Muscle of arm (tissue), 12 donors: ENCODE results near the gene ESPNL. TPM values are rescaled to one million over a fixed set of nuclear protein-coding genes. Genes with fewer than 3 reads are reported as not detected.
"Not testable (repeated sequence)": the region's sequence is repeated elsewhere in the genome, so short reads cannot be mapped to it uniquely, and the experiment has no call there.

Experiments
- DNase-seq: peaks from one replicate; pipeline ENCODE4 v3.0.0-alpha.2; 2013
- polyA plus RNA-seq, 12 donors: library from polyadenylated mRNA; unstranded; fragments of 120-200 nt; gene quantifications; one replicate each; pipeline ENCODE4 v1.2.1, GENCODE V29; 2013; ENCODE audit not compliant: insufficient read length in 12 of 12

Gene ESPNL
- polyA plus RNA-seq, 12 donors = 0.24 to 2.4 (median 1.4) TPM; not detected in 2

GRCh38 chr2:238115709-238116108, 15.6 kb downstream of the ESPNL start:
- DNase-seq = not testable (repeated sequence)

- DNase-seq = no peak
Measured at GRCh38 chr2:238116298-238117198, 16.4 kb downstream of the ESPNL start.

GRCh38 chr2:238117199-238118154, 17.3 kb downstream of the ESPNL start:
- DNase-seq = no peak

GRCh38 chr2:238119756-238120462, 19.8 kb downstream of the ESPNL start:
- no peak for DNase-seq

GRCh38 chr2:238120463-238121298, 20.5 kb downstream of the ESPNL start:
- no peak for DNase-seq

- no peak for DNase-seq
Measured at GRCh38 chr2:238121511-238122286, 21.6 kb downstream of the ESPNL start.

GRCh38 chr2:238122287-238123217, 22.4 kb downstream of the ESPNL start:
- no peak for DNase-seq

- DNase-seq = no peak
Measured at GRCh38 chr2:238123218-238123971, 23.3 kb downstream of the ESPNL start.

GRCh38 chr2:238123991-238124470, 23.9 kb downstream of the ESPNL start:
- DNase-seq = no peak

- DNase-seq = no peak
Measured at GRCh38 chr2:238124488-238125126, 24.5 kb downstream of the ESPNL start.

GRCh38 chr2:238125127-238125885, 25.2 kb downstream of the ESPNL start:
- DNase-seq = no peak

- DNase-seq = no peak
Measured at GRCh38 chr2:238126338-238126737, 26.2 kb downstream of the ESPNL start.

GRCh38 chr2:238126775-238127164, 26.6 kb downstream of the ESPNL start:
- no peak for DNase-seq

- DNase-seq = peak; percentile 35
Measured at GRCh38 chr2:238127165-238128060, 27.3 kb downstream of the ESPNL start.

- no peak for DNase-seq
Measured at GRCh38 chr2:238128061-238128440, 27.9 kb downstream of the ESPNL start.
